IMR-90 (cell line): ENCODE data around the gene CRIP1. TPM values are rescaled to one million over a fixed set of nuclear protein-coding genes. Genes with fewer than 3 reads are reported as not detected.

Experiments
- ATAC-seq: fragments of 200-7000 bp; cut with Tn5 transposase; 2 replicates; pipeline ENCODE4 v1.9.1; 2020; ENCODE audit warnings: low read depth, mild to moderate bottlenecking, moderate library complexity
- BruUV-seq: library from RNA; stranded (reverse); fragments of 400-500 nt; replicated peaks from 2 replicates; lab custom pipeline; 2021; lab: Mats Ljungman, UMichigan
- CTCF ChIA-PET: fragments of 300-600 bp; formaldehyde crosslinking; extraction: SDS; loops from one replicate; lab custom pipeline; 2021; ENCODE audit warnings: antibody characterized with exemption; lab: Yijun Ruan, JAX
- POLR2A ChIA-PET: fragments of 300-600 bp; sonication (Branson Sonifier 250); formaldehyde crosslinking; loops from one replicate; lab custom pipeline; 2022; ENCODE audit warnings: antibody characterized with exemption; ENCODE audit not compliant: unreplicated experiment; lab: Charles Lee
- DNase-seq: peaks from one replicate; pipeline ENCODE4 v3.0.0; 2013
- H2AFZ ChIP-seq: replicated peaks from 2 replicates; pipeline ENCODE3; 2013; ENCODE audit warnings: low read length, mild to moderate bottlenecking; ENCODE audit not compliant: poor library complexity
- H2AK5ac ChIP-seq: 2 replicates; pipeline ENCODE4 v1.6.1; 2013; ENCODE audit warnings: low read depth, low read length, inconsistent platforms
- H2AK9ac ChIP-seq: replicated peaks from 2 replicates; pipeline ENCODE3; 2013; ENCODE audit warnings: mild to moderate bottlenecking, low read depth, low read length, moderate library complexity; ENCODE audit not compliant: poor library complexity
- H2BK120ac ChIP-seq: 2 replicates; pipeline ENCODE4 v1.6.1; 2013; ENCODE audit warnings: low read depth, low read length, inconsistent platforms
- H2BK15ac ChIP-seq: 3 replicates; pipeline ENCODE4 v1.6.1; 2013; ENCODE audit warnings: low read depth, low read length, inconsistent platforms
- H2BK20ac ChIP-seq: 2 replicates; pipeline ENCODE4 v1.6.1; 2013; ENCODE audit warnings: low read depth, mild to moderate bottlenecking, inconsistent platforms, low read length, moderate library complexity
- H2BK5ac ChIP-seq: 2 replicates; pipeline ENCODE4 v1.6.1; 2013; ENCODE audit warnings: mild to moderate bottlenecking, low read depth, low read length, inconsistent platforms; ENCODE audit not compliant: poor library complexity, severe bottlenecking
- H3K14ac ChIP-seq: replicated peaks from 2 replicates; pipeline ENCODE4 v1.6.1; 2013; ENCODE audit warnings: low read depth, low read length, inconsistent platforms
- H3K18ac ChIP-seq: 2 replicates; pipeline ENCODE4 v1.6.1; 2013; ENCODE audit warnings: low read depth, low read length, control low read depth
- H3K23ac ChIP-seq: 2 replicates; pipeline ENCODE4 v1.6.1; 2013; ENCODE audit warnings: low read depth, low read length, inconsistent platforms
- H3K27ac ChIP-seq: 2 replicates; pipeline ENCODE4 v1.5.1; 2013; ENCODE audit warnings: mild to moderate bottlenecking, control low read depth, low read length; ENCODE audit not compliant: insufficient read depth
- H3K27me3 ChIP-seq: 2 replicates; pipeline ENCODE4 v1.6.1; 2013; ENCODE audit warnings: low read length; ENCODE audit not compliant: control insufficient read depth, insufficient read depth
- H3K36me3 ChIP-seq: 2 replicates; pipeline ENCODE4 v1.6.1; 2013; ENCODE audit warnings: low read length, mixed read lengths; ENCODE audit not compliant: control insufficient read depth, insufficient read depth
- H3K4ac ChIP-seq: 2 replicates; pipeline ENCODE4 v1.6.1; 2013; ENCODE audit warnings: low read depth, low read length, inconsistent platforms
- H3K4me1 ChIP-seq: 2 replicates; pipeline ENCODE4 v1.6.1; 2013; ENCODE audit warnings: low read length, mixed read lengths; ENCODE audit not compliant: control insufficient read depth, insufficient read depth
- H3K4me2 ChIP-seq: 2 replicates; pipeline ENCODE4 v1.6.1; 2013; ENCODE audit warnings: low read depth, mild to moderate bottlenecking, control low read depth, low read length, moderate library complexity
- H3K4me3 ChIP-seq: 2 replicates; pipeline ENCODE4 v1.5.1; 2013; ENCODE audit warnings: low read depth, mild to moderate bottlenecking, control low read depth, low read length, moderate library complexity; ENCODE audit not compliant: insufficient read depth
- H3K56ac ChIP-seq: 2 replicates; pipeline ENCODE4 v1.6.1; 2013; ENCODE audit warnings: low read length, inconsistent platforms; ENCODE audit not compliant: insufficient read depth; ENCODE audit errors: extremely low read depth
- H3K79me1 ChIP-seq, 2 experiments: 2 replicates each; pipeline ENCODE4 v1.6.1; 2013; ENCODE audit warnings: low read length in 2 of 2, inconsistent platforms in 1 of 2, low read depth in 1 of 2
- H3K9ac ChIP-seq: 2 replicates; pipeline ENCODE4 v1.6.1; 2013; ENCODE audit warnings: low read depth, low read length, control low read depth
- H3K9me1 ChIP-seq: 2 replicates; pipeline ENCODE4 v1.6.1; 2013; ENCODE audit warnings: low read length, inconsistent platforms; ENCODE audit not compliant: insufficient read depth
- H3K9me3 ChIP-seq: 2 replicates; pipeline ENCODE4 v1.6.1; 2013; ENCODE audit warnings: low read length; ENCODE audit not compliant: control insufficient read depth, insufficient read depth
- H4K20me1 ChIP-seq: 2 replicates; pipeline ENCODE4 v1.6.1; 2013; ENCODE audit warnings: low read length, inconsistent platforms; ENCODE audit not compliant: insufficient read depth
- H4K5ac ChIP-seq: 2 replicates; pipeline ENCODE4 v1.6.1; 2013; ENCODE audit warnings: mild to moderate bottlenecking, low read depth, low read length, control low read depth
- H4K8ac ChIP-seq, 2 experiments: 2 replicates each; pipeline ENCODE4 v1.6.1; 2013; ENCODE audit warnings: low read depth in 2 of 2, low read length in 2 of 2, control low read depth in 1 of 2, inconsistent platforms in 1 of 2
- H4K91ac ChIP-seq: 2 replicates; pipeline ENCODE4 v1.6.1; 2013; ENCODE audit warnings: low read depth, low read length, inconsistent platforms; ENCODE audit not compliant: insufficient read depth
- BHLHE40 ChIP-seq: fragments of 150-350 bp; IDR thresholded peaks from 2 replicates; pipeline ENCODE4 v1.6.1; 2016; ENCODE audit warnings: mild to moderate bottlenecking, low read depth, low read length
- MAZ ChIP-seq: IDR thresholded peaks from 2 replicates; pipeline ENCODE4 v1.6.1; 2012; ENCODE audit warnings: low read depth, mild to moderate bottlenecking, low read length, improper control_type of control experiment, moderate library complexity, borderline replicate concordance
- NFE2L2 ChIP-seq: fragments of 150-350 bp; IDR thresholded peaks from 2 replicates; pipeline ENCODE4 v1.6.1; 2016; ENCODE audit warnings: low read depth, mild to moderate bottlenecking, low read length
- POLR2A ChIP-seq: IDR thresholded peaks from 2 replicates; pipeline ENCODE4 v1.6.1; 2012; ENCODE audit warnings: mild to moderate bottlenecking, low read depth, low read length
- RAD21 ChIP-seq: IDR thresholded peaks from 2 replicates; pipeline ENCODE4 v1.6.1; 2012; ENCODE audit warnings: low read length, improper control_type of control experiment
- WGBS, 2 experiments: methylation state at CpG; one replicate each; pipeline versions ENCODE4 v1.1.5 to v1.1.7; 2013; ENCODE audit warnings: missing lambda C conversion rate in 2 of 2; ENCODE audit not compliant: insufficient read length in 1 of 2; ENCODE audit errors: extremely low coverage in 2 of 2; 5-methylcytosine and 5-hydroxymethylcytosine counted together
- dilution Hi-C: fragments of 300-500 bp; cut with HindIII; formaldehyde crosslinking; loops from one replicate; pipeline ENCODE4 v1.14.3; 2018; ENCODE audit warnings: low sequenced_read_pairs; ENCODE audit not compliant: unreplicated experiment
- in situ Hi-C: fragments of 300-500 bp; cut with MboI; formaldehyde crosslinking; loops from 3 replicates; pipeline ENCODE4 v1.14.3; 2019; ENCODE audit warnings: low sequenced_read_pairs, inconsistent platforms, mixed read lengths
- intact Hi-C: fragments of 100-400 bp; cut with micrococcal nuclease; formaldehyde crosslinking; loops from 2 replicates; pipeline ENCODE4 v1.10.0; 2022
- polyA plus RNA-seq, 3 experiments: library from polyadenylated mRNA; depleted of rRNA; stranded (reverse); fragments of >200 nt; gene quantifications; 2 replicates each; pipeline ENCODE4 v1.2.3, GENCODE V29; 2012; ENCODE audit warnings: low replicate concordance in 1 of 3
- total RNA-seq: library from RNA; depleted of rRNA; stranded (reverse); fragments of >200 nt; gene quantifications from 2 replicates; pipeline ENCODE4 v1.2.3, GENCODE V29; 2012
- TF ChIP-seq, protein P1 (sequence below): fragments of 150-350 bp; IDR thresholded peaks from 2 replicates; pipeline ENCODE4 v1.6.1; 2016; ENCODE audit warnings: low read depth, mild to moderate bottlenecking, low read length, moderate library complexity, borderline replicate concordance
- TF ChIP-seq, protein P2 (sequence below): conservative IDR thresholded peaks from 2 replicates; pipeline ENCODE4 v1.5.1; 2012; ENCODE audit warnings: mild to moderate bottlenecking, low read depth, low read length, improper control_type of control experiment

The CRIP1 gene
- total and polyA plus RNA-seq, 2 of the 4 experiments (the other 2 are of a cell fraction) = 0.21 TPM; not detected in 1

- DNase-seq (no peak), ATAC-seq (no peak)
- CTCF ChIA-PET = no interaction called here
- no peaks in the 10 kb centered on the region for H3K9me3 ChIP-seq
- no peak overlapping the region for H3K27ac ChIP-seq
- in situ Hi-C loops = no loop called here
- H2BK15ac ChIP-seq = no peak overlapping the region
- no peak overlapping the region for H2BK5ac ChIP-seq
- no peak overlapping the region for H4K8ac ChIP-seq
- H3K4me2 ChIP-seq = no peak overlapping the region
- H4K5ac ChIP-seq = no peak overlapping the region
- no peak overlapping the region for H3K4ac ChIP-seq
- H3K79me1 ChIP-seq = 0 out of 4 replicates have a peak, but pooled peaks cover 0 to 3% of the 10 kb centered on the region in 2 experiments
- no peaks in the 10 kb centered on the region; the same call in 1 of the 2 replicates for H4K20me1 ChIP-seq
- no peak overlapping the region for H2AK9ac ChIP-seq
- dilution Hi-C loops = no loop called here
- no peak overlapping the region for H3K18ac ChIP-seq
- H4K91ac ChIP-seq = no peak overlapping the region
- H3K9me1 ChIP-seq = 0 out of 2 replicates have a peak, but pooled peaks cover under 1% of the 10 kb centered on the region
- H3K9ac ChIP-seq = no peak overlapping the region
- H3K56ac ChIP-seq = no peak overlapping the region
- no peak overlapping the region for H2BK20ac ChIP-seq
- H3K4me1 ChIP-seq = peaks cover under 1% of the 10 kb centered on the region; the same call in 1 of the 2 replicates
- no peaks in the 10 kb centered on the region for H3K27me3 ChIP-seq
- no peak overlapping the region for H3K14ac ChIP-seq
- intact Hi-C loops = no loop called here
- H3K4me3 ChIP-seq = no peak overlapping the region
- POLR2A ChIA-PET = no interaction called here
- no peak overlapping the region for H2AK5ac ChIP-seq
- WGBS, 2 experiments = 83% methylated on average over 1 of the region's 17 CpGs; no CpG with 5 or more reads in 1 of the 2 experiments
- H2AFZ ChIP-seq = no peak overlapping the region
- H2BK120ac ChIP-seq = no peak overlapping the region
- no peak overlapping the region for H3K23ac ChIP-seq
- H3K36me3 ChIP-seq = peaks cover 67% of the 10 kb centered on the region
- BruUV-seq = no TSS peak
- TF ChIP-seq, protein P1, sequence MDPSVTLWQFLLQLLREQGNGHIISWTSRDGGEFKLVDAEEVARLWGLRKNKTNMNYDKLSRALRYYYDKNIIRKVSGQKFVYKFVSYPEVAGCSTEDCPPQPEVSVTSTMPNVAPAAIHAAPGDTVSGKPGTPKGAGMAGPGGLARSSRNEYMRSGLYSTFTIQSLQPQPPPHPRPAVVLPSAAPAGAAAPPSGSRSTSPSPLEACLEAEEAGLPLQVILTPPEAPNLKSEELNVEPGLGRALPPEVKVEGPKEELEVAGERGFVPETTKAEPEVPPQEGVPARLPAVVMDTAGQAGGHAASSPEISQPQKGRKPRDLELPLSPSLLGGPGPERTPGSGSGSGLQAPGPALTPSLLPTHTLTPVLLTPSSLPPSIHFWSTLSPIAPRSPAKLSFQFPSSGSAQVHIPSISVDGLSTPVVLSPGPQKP = no peak
- TF ChIP-seq MAZ (no peak), POLR2A (no peak), RAD21 (no peak), NFE2L2 (no peak), BHLHE40 (no peak)
- TF ChIP-seq, protein P2, sequence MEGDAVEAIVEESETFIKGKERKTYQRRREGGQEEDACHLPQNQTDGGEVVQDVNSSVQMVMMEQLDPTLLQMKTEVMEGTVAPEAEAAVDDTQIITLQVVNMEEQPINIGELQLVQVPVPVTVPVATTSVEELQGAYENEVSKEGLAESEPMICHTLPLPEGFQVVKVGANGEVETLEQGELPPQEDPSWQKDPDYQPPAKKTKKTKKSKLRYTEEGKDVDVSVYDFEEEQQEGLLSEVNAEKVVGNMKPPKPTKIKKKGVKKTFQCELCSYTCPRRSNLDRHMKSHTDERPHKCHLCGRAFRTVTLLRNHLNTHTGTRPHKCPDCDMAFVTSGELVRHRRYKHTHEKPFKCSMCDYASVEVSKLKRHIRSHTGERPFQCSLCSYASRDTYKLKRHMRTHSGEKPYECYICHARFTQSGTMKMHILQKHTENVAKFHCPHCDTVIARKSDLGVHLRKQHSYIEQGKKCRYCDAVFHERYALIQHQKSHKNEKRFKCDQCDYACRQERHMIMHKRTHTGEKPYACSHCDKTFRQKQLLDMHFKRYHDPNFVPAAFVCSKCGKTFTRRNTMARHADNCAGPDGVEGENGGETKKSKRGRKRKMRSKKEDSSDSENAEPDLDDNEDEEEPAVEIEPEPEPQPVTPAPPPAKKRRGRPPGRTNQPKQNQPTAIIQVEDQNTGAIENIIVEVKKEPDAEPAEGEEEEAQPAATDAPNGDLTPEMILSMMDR = no peak
These were observed 26.1 kb upstream of the CRIP1 start for GRCh38 chr14:105460616-105461015.
